Measurements from ENCODE around the gene RNU1-3. TPM values are rescaled to one million over a fixed set of nuclear protein-coding genes. Genes with fewer than 3 reads are reported as not detected.
"Not testable (repeated sequence)": the region's sequence is repeated elsewhere in the genome, so short reads cannot be mapped to it uniquely, and the experiment has no call there.

RNU1-3 gene
- total RNA-seq, 1 donor from 2014 or later, result 3,957 TPM

- Mint-ChIP-seq H3K27ac (peak overlapping the region; percentile 9), H3K9me3 (ENCODE audit: low read depth) (no peaks in the 10 kb centered on the region), H3K36me3 (ENCODE audit: insufficient read depth) (peaks cover 39% of the 10 kb centered on the region), H3K27me3 (no peaks in the 10 kb centered on the region), H3K4me1 (ENCODE audit: low read depth) (no peaks in the 10 kb centered on the region), H3K4me3 (ENCODE audit: low read depth) (no peak overlapping the region)
- DNase-seq (ENCODE audit: low spot score, unreplicated experiment), result no peak
- no peak for TF ChIP-seq CTCF (IDR thresholded peaks at IDR 0.05; ENCODE audit: unreplicated experiment)
Observed at GRCh38 chr1:16628361-16629111, 38.2 kb downstream of the RNU1-3 start.

GRCh38 chr1:16626409-16626983 lies 40.3 kb downstream of the RNU1-3 start:
- H3K36me3 Mint-ChIP-seq (ENCODE audit: insufficient read depth), result peaks cover 32% of the 10 kb centered on the region
- H3K9me3 Mint-ChIP-seq (ENCODE audit: low read depth); H3K27ac Mint-ChIP-seq; H3K4me1 Mint-ChIP-seq (ENCODE audit: low read depth); H3K27me3 Mint-ChIP-seq; DNase-seq (ENCODE audit: low spot score, unreplicated experiment); H3K4me3 Mint-ChIP-seq (ENCODE audit: low read depth): not testable (repeated sequence)

- TF ChIP-seq CTCF (IDR thresholded peaks at IDR 0.05; ENCODE audit: unreplicated experiment), result no peak
- Mint-ChIP-seq H3K27ac (no peak overlapping the region), H3K36me3 (ENCODE audit: insufficient read depth) (peaks cover 31% of the 10 kb centered on the region), H3K9me3 (ENCODE audit: low read depth) (no peaks in the 10 kb centered on the region), H3K4me1 (ENCODE audit: low read depth) (no peaks in the 10 kb centered on the region), H3K4me3 (ENCODE audit: low read depth) (no peak overlapping the region), H3K27me3 (no peaks in the 10 kb centered on the region)
- DNase-seq (ENCODE audit: low spot score, unreplicated experiment), result no peak
Observed at GRCh38 chr1:16625497-16626408, 41.0 kb downstream of the RNU1-3 start.

- not testable (repeated sequence) for H3K27ac Mint-ChIP-seq; DNase-seq (ENCODE audit: low spot score, unreplicated experiment); H3K4me1 Mint-ChIP-seq (ENCODE audit: low read depth); H3K4me3 Mint-ChIP-seq (ENCODE audit: low read depth); H3K9me3 Mint-ChIP-seq (ENCODE audit: low read depth); H3K27me3 Mint-ChIP-seq
- peaks cover 18% of the 10 kb centered on the region for H3K36me3 Mint-ChIP-seq (ENCODE audit: insufficient read depth)
Observed at GRCh38 chr1:16623812-16624719, 42.7 kb downstream of the RNU1-3 start.

- not testable (repeated sequence) for DNase-seq (ENCODE audit: low spot score, unreplicated experiment); H3K4me3 Mint-ChIP-seq (ENCODE audit: low read depth); H3K4me1 Mint-ChIP-seq (ENCODE audit: low read depth); H3K9me3 Mint-ChIP-seq (ENCODE audit: low read depth); H3K27ac Mint-ChIP-seq; H3K27me3 Mint-ChIP-seq
- peaks cover 13% of the 10 kb centered on the region for H3K36me3 Mint-ChIP-seq (ENCODE audit: insufficient read depth)
Observed at GRCh38 chr1:16623337-16623736, 43.4 kb downstream of the RNU1-3 start.

- not testable (repeated sequence) for H3K36me3 Mint-ChIP-seq (ENCODE audit: insufficient read depth); H3K4me3 Mint-ChIP-seq (ENCODE audit: low read depth); DNase-seq (ENCODE audit: low spot score, unreplicated experiment); H3K4me1 Mint-ChIP-seq (ENCODE audit: low read depth); H3K27ac Mint-ChIP-seq; H3K27me3 Mint-ChIP-seq; H3K9me3 Mint-ChIP-seq (ENCODE audit: low read depth)
Observed at GRCh38 chr1:16621681-16622315, 45.0 kb downstream of the RNU1-3 start.
